Vagina (tissue), 2 donors: ENCODE measurements around the gene OR13C2. TPM values are rescaled to one million over a fixed set of nuclear protein-coding genes. Genes with fewer than 3 reads are reported as not detected.

Experiments used
- DNase-seq, 2 donors: peaks; one replicate each; pipeline ENCODE4 v3.0.0-alpha.2; 2017; ENCODE audit errors: extremely low spot score in 2 of 2
- H3K27ac ChIP-seq: fragments of 200-600 bp; sonication (generic); one replicate; pipeline ENCODE4 v1.5.1; 2019
- H3K27me3 ChIP-seq: fragments of 200-600 bp; sonication (generic); one replicate; pipeline ENCODE4 v1.5.1; 2019
- H3K36me3 ChIP-seq, 2 donors: fragments of 200-600 bp; sonication (generic); one replicate each; pipeline ENCODE4 v1.5.1; 2017 to 2019
- H3K4me1 ChIP-seq: fragments of 200-600 bp; sonication (generic); one replicate; pipeline ENCODE4 v1.5.1; 2019
- H3K4me3 ChIP-seq, 2 donors: fragments of 200-600 bp; sonication (generic); 1 replicate in 1 of 2; 2 replicates in 1 of 2; pipeline ENCODE4 v1.5.1; 2016 to 2019
- H3K9me3 ChIP-seq: fragments of 200-600 bp; sonication (generic); one replicate; pipeline ENCODE4 v1.5.1; 2019
- POLR2A ChIP-seq, 2 donors: fragments of 450-650 bp; IDR thresholded peaks; one replicate each; pipeline ENCODE4 v1.6.1; 2017; ENCODE audit warnings: antibody characterized with exemption in 2 of 2, mild to moderate bottlenecking in 2 of 2, moderate library complexity in 2 of 2
- POLR2AphosphoS5 ChIP-seq, 2 donors: sonication (generic); formaldehyde crosslinking; IDR thresholded peaks; one replicate each; pipeline ENCODE4 v1.9.0; 2017; ENCODE audit warnings: antibody characterized with exemption in 2 of 2, mild to moderate bottlenecking in 2 of 2, low read depth in 1 of 2; ENCODE audit not compliant: insufficient read depth in 1 of 2
- intact Hi-C: fragments of 100-400 bp; cut with DNase I; formaldehyde crosslinking; loops from one replicate; pipeline ENCODE4 v1.15.1; 2023
- total RNA-seq: library from RNA; depleted of rRNA; stranded (reverse); fragments of >200 nt; gene quantifications from one replicate; pipeline ENCODE4 v1.2.3, GENCODE V29; 2016
- TF ChIP-seq, protein P1 (sequence below), 3 experiments: fragments of 450-650 bp in 2 of 3; fragments of 200-600 bp in 1 of 3; sonication (generic) in 1 of 3; IDR thresholded peaks; one replicate each; pipeline ENCODE4 v1.5.1; 2017 to 2019; ENCODE audit warnings: antibody characterized with exemption in 3 of 3, mild to moderate bottlenecking in 2 of 3, moderate library complexity in 2 of 3

The OR13C2 gene
- total RNA-seq, 1 donor from 2014 or later, result not detected

DNA sequence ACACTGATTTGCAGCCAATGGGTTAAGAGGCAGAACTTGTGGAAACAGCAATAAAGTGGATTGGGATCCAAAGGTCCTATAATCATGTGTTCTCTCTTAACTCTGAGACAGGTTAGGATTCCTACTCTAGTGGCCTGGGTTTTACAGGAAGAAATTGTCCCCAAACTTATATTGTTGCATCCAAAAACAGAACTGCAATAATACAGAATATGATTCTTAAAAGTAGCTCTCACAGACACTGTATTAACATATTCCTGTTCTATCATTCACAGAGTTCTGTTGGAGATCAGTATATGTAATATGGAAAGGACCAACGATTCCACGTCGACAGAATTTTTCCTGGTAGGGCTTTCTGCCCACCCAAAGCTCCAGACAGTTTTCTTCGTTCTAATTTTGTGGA is 36.6 kb downstream of the OR13C2 start, which contains the start of gene OR13C8:
TSS of gene OR13C8 (plus strand) at position 301 of the 400 bp plus-strand sequence. CDS start at position 301, 0 bp downstream.
- Histone ChIP-seq H3K27me3 (no peaks in the 10 kb centered on the region), H3K9me3 (no peaks in the 10 kb centered on the region), H3K27ac (no peak within 1 kb of the TSS), H3K36me3 (no peaks in the 10 kb centered on the region), H3K4me1 (no peaks in the 10 kb centered on the region), H3K4me3 (no peak within 1 kb of the TSS)
- no peak for DNase-seq
- intact Hi-C loops, result no loop called here
- TF ChIP-seq POLR2A (IDR thresholded peaks at IDR 0.05) (no peak), POLR2AphosphoS5 (IDR thresholded peaks at IDR 0.05; ENCODE audit: insufficient read depth in 1 of 2, low read depth in 1 of 2) (no peak)
- TF ChIP-seq, protein P1, sequence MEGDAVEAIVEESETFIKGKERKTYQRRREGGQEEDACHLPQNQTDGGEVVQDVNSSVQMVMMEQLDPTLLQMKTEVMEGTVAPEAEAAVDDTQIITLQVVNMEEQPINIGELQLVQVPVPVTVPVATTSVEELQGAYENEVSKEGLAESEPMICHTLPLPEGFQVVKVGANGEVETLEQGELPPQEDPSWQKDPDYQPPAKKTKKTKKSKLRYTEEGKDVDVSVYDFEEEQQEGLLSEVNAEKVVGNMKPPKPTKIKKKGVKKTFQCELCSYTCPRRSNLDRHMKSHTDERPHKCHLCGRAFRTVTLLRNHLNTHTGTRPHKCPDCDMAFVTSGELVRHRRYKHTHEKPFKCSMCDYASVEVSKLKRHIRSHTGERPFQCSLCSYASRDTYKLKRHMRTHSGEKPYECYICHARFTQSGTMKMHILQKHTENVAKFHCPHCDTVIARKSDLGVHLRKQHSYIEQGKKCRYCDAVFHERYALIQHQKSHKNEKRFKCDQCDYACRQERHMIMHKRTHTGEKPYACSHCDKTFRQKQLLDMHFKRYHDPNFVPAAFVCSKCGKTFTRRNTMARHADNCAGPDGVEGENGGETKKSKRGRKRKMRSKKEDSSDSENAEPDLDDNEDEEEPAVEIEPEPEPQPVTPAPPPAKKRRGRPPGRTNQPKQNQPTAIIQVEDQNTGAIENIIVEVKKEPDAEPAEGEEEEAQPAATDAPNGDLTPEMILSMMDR (IDR thresholded peaks at IDR 0.05), result no peak

GRCh38 chr9:104564358-104564757 is 41.1 kb downstream of the OR13C2 start:
- no peaks in the 10 kb centered on the region for H3K4me1 ChIP-seq
- H3K36me3 ChIP-seq, result no peaks in the 10 kb centered on the region
- no peak for DNase-seq
- H3K4me3 ChIP-seq, result no peak overlapping the region
- H3K27ac ChIP-seq, result no peak overlapping the region
- no peaks in the 10 kb centered on the region for H3K27me3 ChIP-seq
- no peak for TF ChIP-seq POLR2A (IDR thresholded peaks at IDR 0.05)
- no peaks in the 10 kb centered on the region for H3K9me3 ChIP-seq
- intact Hi-C loops, result no loop called here

- TF ChIP-seq, protein P1 (IDR thresholded peaks at IDR 0.05), result no peak
- no peak for TF ChIP-seq POLR2AphosphoS5 (IDR thresholded peaks at IDR 0.05; ENCODE audit: insufficient read depth in 1 of 2, low read depth in 1 of 2)
- TF ChIP-seq POLR2A (IDR thresholded peaks at IDR 0.05), result no peak
- H3K27ac ChIP-seq, result no peak overlapping the region
Observed at GRCh38 chr9:104556830-104557634, 48.4 kb downstream of the OR13C2 start.

GRCh38 chr9:104555521-104555920 is 49.9 kb downstream of the OR13C2 start:
- Histone ChIP-seq H3K27ac (no peak overlapping the region), H3K9me3 (no peaks in the 10 kb centered on the region), H3K4me1 (no peaks in the 10 kb centered on the region), H3K4me3 (no peak overlapping the region), H3K36me3 (no peaks in the 10 kb centered on the region), H3K27me3 (no peaks in the 10 kb centered on the region)
- intact Hi-C loops, result no loop called here
- TF ChIP-seq POLR2A (IDR thresholded peaks at IDR 0.05) (no peak), POLR2AphosphoS5 (IDR thresholded peaks at IDR 0.05; ENCODE audit: insufficient read depth in 1 of 2, low read depth in 1 of 2) (no peak)
- TF ChIP-seq, protein P1 (IDR thresholded peaks at IDR 0.05), result no peak
- DNase-seq, result no peak

More at GRCh38 chr9:104556830-104557634, 48.4 kb downstream of the OR13C2 start:
- H3K9me3 ChIP-seq, result no peaks in the 10 kb centered on the region
- H3K4me1 ChIP-seq, result no peaks in the 10 kb centered on the region
- H3K4me3 ChIP-seq, result no peak overlapping the region
- intact Hi-C loops, result no loop called here
- DNase-seq, result no peak
- no peaks in the 10 kb centered on the region for H3K27me3 ChIP-seq
- H3K36me3 ChIP-seq, result no peaks in the 10 kb centered on the region

Other genes with a start within 250 kb of the OR13C2 start
- gene OR13F1, start 101.4 kb downstream of the OR13C2 start, total RNA-seq, result not detected
- gene OR13C4, start 78.4 kb downstream of the OR13C2 start, total RNA-seq, result not detected
- not detected for gene OR13C3, start 68.8 kb downstream of the OR13C2 start, total RNA-seq
- not detected for gene OR13C8, start 36.5 kb downstream of the OR13C2 start, total RNA-seq
- not detected for gene OR13C5, start 6.2 kb downstream of the OR13C2 start, total RNA-seq
- not detected for gene OR13C9, start 12.6 kb upstream of the OR13C2 start, total RNA-seq
- gene OR13D1, start 88.9 kb upstream of the OR13C2 start, total RNA-seq, result not detected
- 25.8 TPM for gene NIPSNAP3A, start 142.1 kb upstream of the OR13C2 start, total RNA-seq
- gene NIPSNAP3B, start 158.5 kb upstream of the OR13C2 start, total RNA-seq, result 0.49 TPM